ENCODE data around the gene FOXS1. TPM values are rescaled to one million over a fixed set of nuclear protein-coding genes. Genes with fewer than 3 reads are reported as not detected.

Gene FOXS1
- total RNA-seq, 1 experiment from 2014 or later = not detected

DNA sequence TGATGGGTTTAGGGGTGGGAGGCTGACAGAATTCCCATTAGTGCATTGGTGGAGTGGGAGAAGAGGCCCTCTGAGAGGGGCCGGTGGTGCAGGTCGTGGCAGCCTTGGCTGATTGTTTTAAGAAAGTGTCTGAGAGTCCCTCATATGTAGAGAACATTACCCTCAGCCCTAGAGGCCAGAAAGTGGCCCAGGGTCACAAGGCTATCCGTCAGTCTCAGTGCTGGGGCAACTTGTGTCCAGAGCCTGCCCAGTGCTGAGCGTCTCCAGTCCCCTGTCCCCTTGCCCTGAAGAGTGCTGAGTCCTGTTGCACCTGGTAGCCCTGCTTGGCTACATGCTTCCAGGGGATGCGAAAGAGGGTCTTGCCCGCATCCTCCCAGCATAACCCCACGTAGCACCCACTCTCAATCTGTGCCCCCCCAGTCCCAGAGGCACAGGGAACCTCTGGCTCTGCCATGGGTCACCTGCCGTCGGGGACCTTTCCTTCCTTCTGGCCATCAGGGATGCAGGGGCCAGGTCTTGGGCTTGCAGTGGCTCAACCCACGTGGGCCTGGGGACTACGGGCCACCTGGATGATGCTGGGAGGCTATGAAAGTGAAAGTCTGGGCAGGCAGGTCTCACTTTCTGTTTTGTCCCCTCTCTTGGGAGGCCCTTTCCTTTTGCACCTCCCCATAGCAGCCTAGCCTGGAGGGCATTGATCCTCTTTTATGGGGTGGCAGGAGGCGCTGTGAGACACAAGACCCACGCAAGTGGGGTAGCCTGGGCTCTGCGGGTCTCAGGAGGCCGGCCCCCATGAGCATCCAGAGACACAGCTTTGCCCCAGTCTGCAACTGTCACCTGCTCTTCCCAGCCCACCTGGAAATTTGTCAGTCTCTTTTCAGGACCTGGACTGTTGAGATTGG lies 12.7 kb upstream of the FOXS1 start:
- Histone ChIP-seq H3K4me1 (ENCODE audit: insufficient read depth, low read length) (peaks cover 6% of the 10 kb centered on the region), H3K4me2 (ENCODE audit: low read length) (no peak overlapping the region), H3K4me3 (ENCODE audit: low read length) (no peak overlapping the region), H3K79me2 (ENCODE audit: low read length) (no peaks in the 10 kb centered on the region), H3K27me3 (ENCODE audit: low read length) (peaks cover 32% of the 10 kb centered on the region), H4K20me1 (ENCODE audit: low read length) (no peaks in the 10 kb centered on the region), H2AFZ (ENCODE audit: low read length) (no peak overlapping the region), H3K9me3 (ENCODE audit: low read length) (no peaks in the 10 kb centered on the region), H3F3A (ENCODE audit: low read length, unreplicated experiment) (no peaks in the 10 kb centered on the region), H3K27ac (ENCODE audit: low read length) (no peak overlapping the region), H3K9me2 (replicated peaks; ENCODE audit: low read length) (no peaks in the 10 kb centered on the region), H3K9ac (ENCODE audit: low read length) (no peak overlapping the region), H3K36me3 (ENCODE audit: low read depth, low read length) (no peaks in the 10 kb centered on the region)
- CTCF ChIA-PET = no interaction called here
- ATAC-seq (no peak), DNase-seq (no peak)
- no TSS peak for BruUV-seq (replicated peaks)
- intact Hi-C loops (cut with micrococcal nuclease) = no loop called here
- TF ChIP-seq EZH2phosphoT487 (IDR thresholded peaks at IDR 0.05; ENCODE audit: borderline replicate concordance, low read length) (no peak), CTCF (conservative IDR thresholded peaks at IDR 0.05; ENCODE audit: low read depth, low read length) (no peak), EZH2 (IDR thresholded peaks at IDR 0.05; ENCODE audit: low read length, unreplicated experiment) (no peak)
- POLR2A ChIA-PET (ENCODE audit: unreplicated experiment) = interaction anchor here (0.6 kb wide), 1 partner anchor 22 kb away, joined by 4 read pairs; no protein-coding TSS in a partner anchor

GRCh38 chr20:31856516-31856915 lies 11.1 kb upstream of the FOXS1 start:
- intact Hi-C loops (cut with micrococcal nuclease) = no loop called here
- TF ChIP-seq EZH2 (IDR thresholded peaks at IDR 0.05; ENCODE audit: low read length, unreplicated experiment) (no peak), CTCF (conservative IDR thresholded peaks at IDR 0.05; ENCODE audit: low read depth, low read length) (no peak), EZH2phosphoT487 (IDR thresholded peaks at IDR 0.05; ENCODE audit: borderline replicate concordance, low read length) (no peak)
- ATAC-seq (no peak), DNase-seq (no peak)
- POLR2A ChIA-PET (ENCODE audit: unreplicated experiment) = no interaction called here
- H3K4me3 ChIP-seq (ENCODE audit: low read length) = no peak overlapping the region
- peaks cover 7% of the 10 kb centered on the region for H3K4me1 ChIP-seq (ENCODE audit: insufficient read depth, low read length)
- H3K4me2 ChIP-seq (ENCODE audit: low read length) = no peak overlapping the region
- CTCF ChIA-PET = no interaction called here
- H3K9ac ChIP-seq (ENCODE audit: low read length) = no peak overlapping the region
- H4K20me1 ChIP-seq (ENCODE audit: low read length) = no peaks in the 10 kb centered on the region
- no peaks in the 10 kb centered on the region for H3K9me3 ChIP-seq (ENCODE audit: low read length)
- H3K27ac ChIP-seq (ENCODE audit: low read length) = no peak overlapping the region
- H3K27me3 ChIP-seq (ENCODE audit: low read length) = peaks cover 32% of the 10 kb centered on the region
- H3F3A ChIP-seq (ENCODE audit: low read length, unreplicated experiment) = no peaks in the 10 kb centered on the region
- no peak overlapping the region for H2AFZ ChIP-seq (ENCODE audit: low read length)
- H3K79me2 ChIP-seq (ENCODE audit: low read length) = no peaks in the 10 kb centered on the region
- no TSS peak for BruUV-seq (replicated peaks)
- H3K36me3 ChIP-seq (ENCODE audit: low read depth, low read length) = no peaks in the 10 kb centered on the region
- H3K9me2 ChIP-seq (replicated peaks; ENCODE audit: low read length) = no peaks in the 10 kb centered on the region

DNA sequence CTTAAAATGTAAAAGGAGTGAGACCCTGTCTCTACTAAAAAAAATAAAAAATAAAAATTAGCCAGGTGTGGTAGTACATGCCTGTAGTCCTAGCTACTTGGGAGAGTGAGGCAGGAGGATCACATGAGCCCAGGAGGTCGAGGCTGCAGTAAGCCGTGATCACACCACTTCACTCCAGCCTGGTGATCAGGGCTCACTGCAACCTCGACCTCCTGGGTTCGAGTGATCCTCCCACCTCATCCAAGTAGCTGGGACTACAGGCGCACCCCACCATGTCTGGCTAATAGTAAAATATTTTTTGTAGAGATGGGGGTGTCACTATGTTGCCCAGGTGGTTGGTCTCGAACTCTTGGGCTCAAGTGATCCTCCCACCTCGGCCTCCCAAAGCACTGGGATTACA lies 8.1 kb upstream of the FOXS1 start:
- Histone ChIP-seq H2AFZ (ENCODE audit: low read length) (no peak overlapping the region), H3K79me2 (ENCODE audit: low read length) (no peaks in the 10 kb centered on the region), H3K27me3 (ENCODE audit: low read length) (peaks cover 32% of the 10 kb centered on the region), H3F3A (ENCODE audit: low read length, unreplicated experiment) (no peaks in the 10 kb centered on the region), H3K4me3 (ENCODE audit: low read length) (no peak overlapping the region), H3K27ac (ENCODE audit: low read length) (no peak overlapping the region), H4K20me1 (ENCODE audit: low read length) (no peaks in the 10 kb centered on the region), H3K4me2 (ENCODE audit: low read length) (no peak overlapping the region), H3K9me2 (replicated peaks; ENCODE audit: low read length) (no peaks in the 10 kb centered on the region), H3K9me3 (ENCODE audit: low read length) (no peaks in the 10 kb centered on the region), H3K4me1 (ENCODE audit: insufficient read depth, low read length) (0 out of 2 replicates have a peak, but pooled peaks cover 3% of the 10 kb centered on the region), H3K36me3 (ENCODE audit: low read depth, low read length) (no peaks in the 10 kb centered on the region), H3K9ac (ENCODE audit: low read length) (no peak overlapping the region)
- TF ChIP-seq CTCF (conservative IDR thresholded peaks at IDR 0.05; ENCODE audit: low read depth, low read length) (no peak), EZH2 (IDR thresholded peaks at IDR 0.05; ENCODE audit: low read length, unreplicated experiment) (no peak), EZH2phosphoT487 (IDR thresholded peaks at IDR 0.05; ENCODE audit: borderline replicate concordance, low read length) (no peak)
- ATAC-seq (no peak), DNase-seq (no peak)
- CTCF ChIA-PET = interaction anchor here (0.5 to 2.3 kb wide), 10 partner anchors 12 to 386 kb away, joined by 3 to 23 read pairs (median 5); partner anchors contain the start of gene PDRG1
- BruUV-seq (replicated peaks) = no TSS peak
- POLR2A ChIA-PET (ENCODE audit: unreplicated experiment) = no interaction called here
- intact Hi-C loops (cut with micrococcal nuclease) = loop anchor here (2.0 kb wide), 1 partner anchor 239 kb away; no protein-coding TSS in a partner anchor
